GM12892 (cell line): Measurements from ENCODE around the gene ZCCHC4.

Source experiments
- POLR2A ChIP-seq: IDR thresholded peaks from 2 replicates; pipeline ENCODE4 v1.6.1; 2011; ENCODE audit warnings: low read depth, low read length, control low read depth
- POLR2AphosphoS5 ChIP-seq: IDR thresholded peaks from 2 replicates; pipeline ENCODE4 v1.6.1; 2011; ENCODE audit warnings: low read depth, low read length, control low read depth
- TAF1 ChIP-seq: IDR thresholded peaks from 2 replicates; pipeline ENCODE4 v1.6.1; 2011; ENCODE audit warnings: low read depth, mild to moderate bottlenecking, control low read depth, low read length, borderline replicate concordance

DNA sequence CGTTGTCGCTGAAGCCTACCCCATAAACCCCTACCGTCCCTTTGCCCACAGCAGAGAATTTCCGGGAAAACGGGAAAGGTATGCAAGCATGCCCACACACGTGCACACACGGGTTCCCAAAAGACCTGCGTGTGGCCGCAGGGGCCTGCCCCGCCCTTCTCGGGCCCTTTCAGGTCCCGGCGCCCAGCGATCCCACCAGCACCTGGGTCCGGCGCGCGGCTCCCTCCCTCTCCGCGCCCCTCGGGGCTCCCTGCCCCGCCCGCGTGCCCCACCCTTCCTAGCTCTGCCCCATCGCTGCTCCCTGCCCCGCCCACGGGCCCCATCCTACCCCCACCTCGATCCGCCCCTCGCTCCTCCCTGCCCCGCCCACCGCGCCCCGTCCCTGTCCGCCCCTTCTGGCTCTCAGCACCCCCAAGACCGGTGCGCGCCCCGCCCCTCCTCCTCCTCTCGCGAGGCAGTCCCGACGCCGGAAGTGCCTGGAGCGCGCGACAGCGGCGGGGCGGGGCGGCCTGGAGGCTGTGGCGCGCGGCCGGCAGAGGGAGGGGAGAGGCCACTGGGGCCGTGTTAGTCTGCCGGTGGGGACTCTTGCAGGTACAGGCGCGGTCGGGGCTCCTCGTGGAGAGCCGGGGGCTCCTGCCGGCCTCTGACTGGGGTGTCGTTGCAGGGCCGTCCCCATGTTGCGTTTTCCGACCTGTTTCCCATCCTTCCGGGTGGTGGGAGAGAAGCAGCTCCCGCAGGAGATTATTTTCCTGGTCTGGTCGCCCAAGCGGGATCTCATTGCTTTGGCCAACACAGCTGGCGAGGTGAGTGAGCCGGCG is 64.4 kb downstream of the ZCCHC4 start, which contains the start of gene ANAPC4:
- TF ChIP-seq TAF1 (peak; percentile 68; the same call in 1 of the 2 replicates), POLR2AphosphoS5 (peak; percentile 90), POLR2A (peak; percentile 94)
